ENCODE results near the gene DPM1.

The DPM1 gene

DNA sequence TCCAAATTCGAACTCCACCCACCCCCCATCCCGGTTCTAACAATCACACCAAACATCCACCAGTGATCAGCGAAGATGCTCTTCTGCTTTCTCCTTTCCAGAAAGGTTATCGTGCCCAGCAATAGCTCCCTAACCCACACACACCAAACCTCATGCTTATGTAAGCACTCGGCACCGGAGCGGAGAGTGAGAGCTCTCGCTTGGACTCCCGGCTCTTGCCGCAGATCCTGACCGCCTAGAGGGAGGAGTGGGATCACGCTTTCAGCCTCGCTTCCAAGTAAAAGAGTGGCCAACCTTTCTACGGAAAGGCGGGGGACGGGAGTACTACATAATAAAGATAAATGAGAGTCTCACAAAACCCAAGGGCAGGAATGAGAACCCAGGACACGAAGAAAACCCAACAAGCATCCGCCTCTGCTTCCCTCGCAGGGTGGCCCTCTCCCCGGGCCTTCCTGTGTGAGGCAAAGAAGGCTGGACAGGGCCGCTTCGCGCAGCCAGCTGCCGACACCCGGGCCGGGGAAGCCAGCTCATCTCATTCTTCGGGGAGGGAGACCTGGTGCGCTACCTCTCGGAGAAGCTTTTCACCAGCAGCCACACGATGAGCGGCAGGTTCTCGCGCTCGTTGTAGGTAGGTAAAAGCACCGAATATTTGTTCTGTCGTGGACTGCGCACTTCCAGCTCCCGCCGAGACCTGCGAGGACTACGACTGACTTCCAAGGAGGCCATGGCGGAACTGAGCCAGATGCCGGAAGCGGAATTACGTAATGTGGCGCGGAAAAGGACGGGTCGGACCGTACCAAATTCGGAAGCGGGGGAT lies at the start of gene DPM1:
Gene DPM1, minus strand, starts transcription at position 735 of the 817 bp plus-strand sequence. Its CDS starts 9 bp downstream, at position 726.
- H3K9me3 Mint-ChIP-seq: no peaks in the 10 kb centered on the region
- H3K4me1 Mint-ChIP-seq (ENCODE audit: low read depth): peaks cover 53% of the 10 kb centered on the region
- peaks cover 64% of the 10 kb centered on the region for H3K36me3 Mint-ChIP-seq (ENCODE audit: low read depth)
- no peaks in the 10 kb centered on the region for H3K27me3 Mint-ChIP-seq
- H3K4me3 Mint-ChIP-seq: peak within 1 kb of the TSS; percentile 95
- peak within 1 kb of the TSS; percentile 99 for H3K27ac Mint-ChIP-seq

DNA sequence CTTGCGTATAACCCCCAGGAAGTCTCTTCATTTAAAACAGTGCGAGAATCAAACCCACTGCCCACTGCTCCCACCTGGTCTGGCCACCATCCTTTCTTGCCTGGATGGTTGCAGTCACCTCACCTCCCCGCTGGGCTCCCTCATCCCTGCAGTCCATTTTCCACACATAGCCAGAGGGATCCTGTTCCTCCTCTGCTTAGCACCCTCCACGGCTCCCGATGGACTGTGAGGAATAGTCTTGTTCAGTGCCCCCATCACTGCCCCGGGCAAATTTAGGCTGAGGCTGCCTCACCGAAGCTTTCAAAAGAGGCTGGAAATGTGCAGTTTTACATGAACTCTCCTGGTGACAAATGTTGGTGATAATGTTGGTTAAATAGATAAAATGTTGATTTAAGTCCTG lies 46.9 kb upstream of the DPM1 start:
- H3K27ac Mint-ChIP-seq: no peak overlapping the region
- H3K36me3 Mint-ChIP-seq (ENCODE audit: low read depth): no peaks in the 10 kb centered on the region
- peaks cover 6% of the 10 kb centered on the region for H3K4me1 Mint-ChIP-seq (ENCODE audit: low read depth)
- no peaks in the 10 kb centered on the region for H3K9me3 Mint-ChIP-seq
- H3K4me3 Mint-ChIP-seq: no peak overlapping the region
- H3K27me3 Mint-ChIP-seq: peaks cover 17% of the 10 kb centered on the region

DNA sequence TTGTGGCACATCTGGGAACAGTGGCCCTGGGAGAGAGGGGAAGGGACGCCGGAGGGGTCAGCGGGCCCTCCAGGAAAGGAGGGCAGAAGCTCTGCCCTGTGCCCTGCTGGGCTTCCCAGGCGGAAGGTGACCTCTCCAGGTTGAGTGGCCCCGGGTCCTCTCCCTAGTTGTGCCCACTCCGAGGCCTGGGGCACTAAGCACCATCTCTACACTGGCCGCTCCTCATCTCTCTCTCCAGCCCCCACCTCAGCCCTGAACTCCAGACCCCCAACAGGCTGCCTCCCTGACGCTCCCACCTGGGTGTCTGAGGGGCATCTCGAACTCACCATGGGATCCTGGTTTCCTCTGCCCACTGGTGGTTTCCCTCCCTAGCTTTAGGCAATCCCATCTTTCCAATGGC lies 46.4 kb upstream of the DPM1 start:
- Mint-ChIP-seq H3K27me3 (peaks cover 19% of the 10 kb centered on the region), H3K27ac (no peak overlapping the region), H3K36me3 (ENCODE audit: low read depth) (no peaks in the 10 kb centered on the region), H3K4me3 (no peak overlapping the region), H3K9me3 (no peaks in the 10 kb centered on the region), H3K4me1 (ENCODE audit: low read depth) (peaks cover 6% of the 10 kb centered on the region)

DNA sequence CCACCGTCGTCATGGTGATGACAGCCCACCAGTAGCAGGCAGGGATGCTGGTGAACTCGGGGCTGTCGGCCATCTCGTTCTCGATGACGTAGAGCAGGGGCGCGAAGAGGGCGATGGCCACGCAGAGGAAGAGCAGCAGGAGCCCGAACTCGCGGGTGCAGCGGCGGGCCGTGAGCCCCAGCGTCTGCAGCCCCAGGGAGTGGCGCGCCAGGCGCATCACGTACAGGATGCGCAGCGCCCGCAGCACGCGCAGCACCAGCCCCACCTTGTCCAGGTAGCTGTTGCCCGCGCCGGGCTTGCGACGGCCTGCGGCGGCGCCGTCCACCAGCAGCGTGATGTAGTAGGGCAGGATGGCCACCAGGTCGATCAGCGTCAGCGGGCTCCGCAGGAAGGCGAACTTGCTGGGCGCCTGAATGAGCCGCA lies 46.0 kb upstream of the DPM1 start:
- H3K27me3 Mint-ChIP-seq: peaks cover 21% of the 10 kb centered on the region
- no peaks in the 10 kb centered on the region for H3K9me3 Mint-ChIP-seq
- no peak overlapping the region for H3K27ac Mint-ChIP-seq
- no peak overlapping the region for H3K4me3 Mint-ChIP-seq
- peaks cover 6% of the 10 kb centered on the region for H3K4me1 Mint-ChIP-seq (ENCODE audit: low read depth)
- H3K36me3 Mint-ChIP-seq (ENCODE audit: low read depth): no peaks in the 10 kb centered on the region

DNA sequence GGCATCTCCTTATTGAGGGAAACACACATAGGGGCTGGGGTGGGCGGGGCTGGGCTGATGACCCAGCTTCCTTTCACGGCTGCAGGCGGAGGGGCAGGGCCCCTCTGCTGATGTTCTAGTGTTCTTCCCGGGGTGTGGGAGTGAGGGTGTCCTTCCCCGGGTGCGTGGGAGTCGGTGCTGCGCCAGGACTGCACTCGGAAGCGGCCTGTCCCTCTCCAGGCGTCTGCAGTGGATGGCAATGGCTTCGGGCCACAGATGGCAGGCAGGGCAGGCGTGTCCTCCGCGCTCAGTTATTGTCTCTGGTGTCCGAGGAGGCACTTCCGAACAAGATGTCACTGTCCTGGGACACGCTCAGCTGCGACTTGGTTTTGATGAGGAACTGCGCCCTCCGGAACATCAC lies 45.4 kb upstream of the DPM1 start:
- H3K4me1 Mint-ChIP-seq (ENCODE audit: low read depth): peaks cover 6% of the 10 kb centered on the region
- H3K36me3 Mint-ChIP-seq (ENCODE audit: low read depth): no peaks in the 10 kb centered on the region
- peaks cover 19% of the 10 kb centered on the region for H3K27me3 Mint-ChIP-seq
- H3K9me3 Mint-ChIP-seq: no peaks in the 10 kb centered on the region
- H3K4me3 Mint-ChIP-seq: no peak overlapping the region
- H3K27ac Mint-ChIP-seq: no peak overlapping the region

DNA sequence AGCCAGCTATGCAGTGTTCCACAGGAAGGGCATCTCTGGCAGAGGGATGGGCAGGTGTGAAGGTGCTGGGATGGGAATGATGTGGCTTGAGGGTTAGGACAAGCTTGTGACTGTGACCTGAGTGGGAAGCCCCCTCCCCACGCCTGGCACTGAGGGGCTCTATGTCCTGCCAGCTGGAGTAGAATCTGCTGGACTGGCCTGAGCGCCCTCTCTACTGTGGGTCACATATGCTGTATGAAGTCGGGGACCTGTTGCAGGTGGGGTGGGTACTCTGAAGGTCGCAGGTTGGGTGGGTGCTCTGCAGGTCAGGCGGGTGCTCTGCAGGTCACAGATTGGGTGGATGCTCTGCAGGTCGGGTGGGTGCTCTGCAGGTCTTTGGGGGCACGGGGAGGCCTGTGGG lies 44.3 kb upstream of the DPM1 start:
- peaks cover 19% of the 10 kb centered on the region for H3K27me3 Mint-ChIP-seq
- no peak overlapping the region for H3K27ac Mint-ChIP-seq
- H3K36me3 Mint-ChIP-seq (ENCODE audit: low read depth): no peaks in the 10 kb centered on the region
- H3K9me3 Mint-ChIP-seq: no peaks in the 10 kb centered on the region
- no peak overlapping the region for H3K4me3 Mint-ChIP-seq
- H3K4me1 Mint-ChIP-seq (ENCODE audit: low read depth): peaks cover 6% of the 10 kb centered on the region

DNA sequence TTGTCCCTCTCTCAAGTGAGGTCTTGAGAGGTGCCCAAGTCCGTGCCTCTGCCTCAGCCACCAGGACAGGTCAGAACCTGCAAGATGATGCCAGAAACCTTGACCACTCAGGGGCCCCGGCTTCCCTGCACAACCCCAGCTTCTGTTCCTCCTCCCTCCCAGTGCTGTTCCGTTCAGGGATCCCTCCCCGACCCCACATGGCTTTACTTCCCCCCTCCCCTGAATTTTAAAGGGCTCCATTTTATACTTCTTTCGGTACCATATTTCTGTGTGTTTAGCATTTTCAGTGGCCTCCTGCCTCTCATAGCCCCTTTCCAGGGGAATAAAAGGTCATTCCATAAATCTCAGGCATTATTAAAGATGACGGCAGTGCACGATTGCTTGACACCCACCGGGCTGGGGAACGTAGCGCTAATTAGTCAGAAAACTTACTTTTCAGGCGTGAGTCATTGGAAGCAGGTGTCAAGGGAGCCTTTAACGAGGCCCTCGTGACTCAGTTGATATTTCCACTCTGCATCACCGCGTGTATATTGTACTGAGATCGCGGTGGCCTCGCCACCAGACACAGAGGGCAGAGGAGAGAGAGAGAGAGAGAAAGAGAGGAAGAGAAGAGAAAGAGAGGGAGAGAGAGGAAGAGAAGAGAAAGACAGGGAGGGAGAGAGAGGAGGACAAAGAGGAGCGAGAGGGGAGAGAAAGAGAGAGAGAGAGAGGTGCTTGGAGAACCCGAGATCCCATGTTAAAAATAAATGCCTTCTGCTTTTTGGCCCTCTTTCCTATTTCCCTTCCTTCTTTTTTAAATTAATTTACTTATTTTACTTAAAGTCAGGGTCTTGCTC lies 43.3 kb upstream of the DPM1 start:
- Mint-ChIP-seq H3K27ac (peak overlapping the region; percentile 85), H3K9me3 (no peaks in the 10 kb centered on the region), H3K4me1 (ENCODE audit: low read depth) (peaks cover 6% of the 10 kb centered on the region), H3K36me3 (ENCODE audit: low read depth) (no peaks in the 10 kb centered on the region), H3K4me3 (no peak overlapping the region), H3K27me3 (peaks cover 19% of the 10 kb centered on the region)

DNA sequence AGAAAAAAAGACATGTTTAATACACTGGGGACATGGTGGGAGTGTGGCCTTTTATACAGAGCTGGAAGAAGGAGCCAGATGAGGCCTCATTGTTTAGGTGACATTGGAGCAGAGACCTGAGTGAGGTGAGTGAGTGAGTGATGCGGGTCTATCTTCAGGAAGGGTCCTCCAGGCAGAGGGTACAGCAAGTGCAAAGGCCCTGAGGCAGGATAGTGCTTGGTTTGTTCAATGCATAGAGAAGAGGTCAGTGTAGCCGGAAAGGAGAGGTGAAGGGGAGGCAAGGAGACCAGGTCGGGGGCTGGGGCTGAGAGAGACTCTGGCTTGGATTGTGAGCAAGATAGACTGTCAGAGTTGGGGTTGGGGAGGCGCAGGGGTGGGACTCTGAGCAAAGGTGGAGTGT lies 41.0 kb upstream of the DPM1 start:
- Mint-ChIP-seq H3K9me3 (no peaks in the 10 kb centered on the region), H3K27ac (peak overlapping the region; percentile 12), H3K4me3 (no peak overlapping the region), H3K4me1 (ENCODE audit: low read depth) (peaks cover 6% of the 10 kb centered on the region), H3K36me3 (ENCODE audit: low read depth) (no peaks in the 10 kb centered on the region), H3K27me3 (peaks cover 19% of the 10 kb centered on the region)

DNA sequence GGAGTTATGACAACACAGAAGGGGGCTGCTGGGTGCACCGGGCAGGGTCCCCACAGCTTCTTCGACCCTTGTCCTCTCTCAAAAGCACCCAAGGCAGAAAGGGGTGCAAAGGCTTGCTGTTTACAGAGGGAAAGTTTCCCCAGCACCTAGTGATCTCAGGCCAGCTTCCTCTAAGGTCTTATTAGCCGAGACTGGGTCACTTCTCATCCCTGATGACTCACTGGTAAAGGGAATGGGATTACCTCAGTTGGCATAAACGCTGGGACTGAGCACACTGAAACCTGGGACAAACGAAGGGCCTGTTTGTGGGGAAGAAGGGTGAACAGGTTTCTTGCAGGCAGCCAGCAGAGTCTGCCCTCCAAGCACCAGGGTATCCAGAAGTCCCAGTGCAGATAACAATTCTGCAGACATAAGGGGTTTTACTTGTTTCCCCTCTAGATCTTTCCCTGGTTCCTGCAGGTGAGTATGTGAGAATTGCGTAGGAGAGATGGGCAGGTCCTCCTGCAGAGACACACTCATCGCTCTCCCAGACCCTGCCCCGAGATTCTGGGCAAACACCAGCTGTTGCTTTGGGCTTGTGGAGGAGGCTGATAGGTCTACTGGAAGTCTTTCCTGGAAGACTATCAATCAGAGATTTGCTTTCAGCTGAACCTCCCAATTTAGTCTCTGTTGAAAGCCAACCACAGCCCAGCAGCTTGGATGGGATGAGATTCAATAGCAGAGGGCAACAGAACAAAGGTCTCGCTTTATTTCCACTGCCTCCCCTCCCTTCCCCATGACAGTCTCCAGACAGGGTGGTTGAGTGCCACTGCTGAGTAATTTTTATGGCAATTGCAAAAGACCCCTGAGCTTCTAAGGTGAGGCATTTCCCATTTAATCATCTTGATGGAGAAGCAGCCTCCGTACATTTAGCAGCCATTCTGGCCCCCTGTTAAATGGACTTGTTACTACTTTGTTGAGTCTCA lies 38.9 kb upstream of the DPM1 start:
- H3K27me3 Mint-ChIP-seq: peaks cover 14% of the 10 kb centered on the region

DNA sequence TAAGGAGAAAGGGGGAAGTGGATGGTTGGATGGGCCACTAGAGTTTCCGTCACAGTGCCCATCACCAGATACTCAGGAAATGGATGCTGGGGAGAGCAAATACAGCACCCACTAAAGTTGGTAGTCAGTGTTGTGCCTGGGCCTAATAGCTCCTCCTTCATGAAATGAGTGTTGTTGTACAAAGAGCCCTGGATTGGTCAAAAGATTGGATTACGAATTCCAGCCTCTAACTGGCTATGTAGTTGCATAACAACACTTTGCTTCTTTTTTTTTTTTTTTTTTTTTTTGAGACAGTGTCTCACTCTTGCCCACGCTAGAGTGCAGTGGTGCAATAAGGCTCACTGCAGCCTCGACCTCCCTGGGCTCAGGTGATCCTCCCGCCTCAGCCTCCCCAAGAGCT lies 37.2 kb upstream of the DPM1 start:
- Mint-ChIP-seq H3K36me3 (ENCODE audit: low read depth) (no peaks in the 10 kb centered on the region), H3K4me3 (no peak overlapping the region), H3K9me3 (no peaks in the 10 kb centered on the region), H3K27ac (no peak overlapping the region), H3K4me1 (ENCODE audit: low read depth) (no peaks in the 10 kb centered on the region), H3K27me3 (peaks cover 9% of the 10 kb centered on the region)

More for the DNA sequence above, 38.9 kb upstream of the DPM1 start:
- Mint-ChIP-seq H3K27ac (no peak overlapping the region), H3K4me3 (no peak overlapping the region), H3K36me3 (ENCODE audit: low read depth) (no peaks in the 10 kb centered on the region), H3K4me1 (ENCODE audit: low read depth) (peaks cover 6% of the 10 kb centered on the region), H3K9me3 (no peaks in the 10 kb centered on the region)

DNA sequence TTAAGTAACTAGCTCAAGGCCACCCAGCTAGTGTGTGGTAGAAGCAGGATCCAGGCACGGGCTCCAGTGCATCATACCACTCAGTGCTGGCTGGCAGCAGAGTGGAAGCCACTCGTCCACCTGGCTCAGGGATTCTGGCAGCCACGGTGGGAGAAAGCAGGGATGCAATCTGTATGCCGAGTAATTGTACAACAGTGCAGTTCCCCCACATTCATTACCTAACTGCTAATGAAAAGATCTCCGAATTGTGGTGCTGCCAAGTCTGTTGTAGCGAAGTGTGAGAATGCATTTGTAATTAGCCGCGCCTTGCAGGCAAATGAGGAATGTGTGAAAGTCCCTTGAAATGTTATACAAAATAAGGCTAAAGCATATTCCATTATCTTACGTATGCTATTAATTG lies 35.5 kb upstream of the DPM1 start:
- Mint-ChIP-seq H3K9me3 (no peaks in the 10 kb centered on the region), H3K4me3 (no peak overlapping the region), H3K27ac (no peak overlapping the region), H3K27me3 (no peaks in the 10 kb centered on the region), H3K4me1 (ENCODE audit: low read depth) (no peaks in the 10 kb centered on the region), H3K36me3 (ENCODE audit: low read depth) (no peaks in the 10 kb centered on the region)

DNA sequence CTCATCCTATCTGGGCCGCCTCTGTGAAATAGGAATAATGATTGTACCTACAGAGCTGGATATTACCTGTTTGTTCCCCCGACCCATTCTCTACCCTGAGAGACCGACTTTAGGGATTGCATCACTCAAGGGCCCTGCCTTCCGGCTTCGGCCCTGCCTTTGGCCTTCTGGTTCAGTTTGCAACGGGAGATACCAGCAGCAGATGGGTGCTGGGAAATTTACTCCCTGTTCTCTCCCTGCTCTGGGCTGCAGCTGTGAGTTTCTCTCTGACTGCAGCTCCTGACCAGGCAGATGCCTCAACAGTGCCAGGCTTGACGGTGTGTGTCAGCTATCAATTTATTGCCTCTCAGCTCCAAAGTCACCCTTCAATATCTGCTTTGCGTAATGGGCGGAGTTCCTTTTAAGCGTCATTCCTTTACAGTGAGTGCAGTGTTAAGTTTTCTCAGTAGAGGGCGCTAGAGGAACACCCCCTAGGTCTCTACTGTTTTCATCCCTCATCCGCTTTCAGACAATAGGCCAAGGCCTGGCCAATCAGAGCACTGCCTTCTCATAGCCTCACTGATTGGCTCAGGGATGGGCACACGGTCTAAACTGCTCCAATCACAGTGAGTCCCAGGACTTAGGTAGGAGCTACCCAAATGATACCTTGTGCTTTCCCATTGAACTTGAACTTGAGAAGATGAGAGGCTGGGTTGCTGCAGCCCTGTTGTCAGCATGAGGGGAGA lies 34.6 kb upstream of the DPM1 start:
- no peaks in the 10 kb centered on the region for H3K36me3 Mint-ChIP-seq (ENCODE audit: low read depth)
- no peaks in the 10 kb centered on the region for H3K4me1 Mint-ChIP-seq (ENCODE audit: low read depth)
- H3K27me3 Mint-ChIP-seq: no peaks in the 10 kb centered on the region
- H3K4me3 Mint-ChIP-seq: no peak overlapping the region
- peak overlapping the region; percentile 42 for H3K27ac Mint-ChIP-seq
- H3K9me3 Mint-ChIP-seq: no peaks in the 10 kb centered on the region

DNA sequence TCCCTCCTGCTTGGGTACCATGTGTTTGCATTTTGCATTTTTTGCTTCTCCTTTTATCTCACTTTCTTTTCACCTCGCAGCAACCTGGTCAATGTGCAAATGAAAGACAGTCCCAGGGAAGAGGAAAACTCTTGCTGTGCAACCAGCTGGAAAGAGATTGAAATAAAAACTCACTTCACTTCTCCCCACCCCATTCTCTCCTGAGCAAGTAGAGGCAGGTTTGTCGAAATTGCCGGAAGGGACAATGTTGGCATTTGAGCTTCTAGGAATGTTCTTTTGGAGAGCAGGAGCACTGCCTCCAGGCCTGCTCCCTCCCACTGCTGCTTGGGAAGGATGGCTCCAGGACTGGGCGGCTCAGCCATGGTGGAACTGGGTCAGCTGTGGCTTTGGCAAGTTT lies 34.0 kb upstream of the DPM1 start:
- no peak overlapping the region for H3K4me3 Mint-ChIP-seq
- no peaks in the 10 kb centered on the region for H3K4me1 Mint-ChIP-seq (ENCODE audit: low read depth)
- H3K9me3 Mint-ChIP-seq: no peaks in the 10 kb centered on the region
- peaks cover 4% of the 10 kb centered on the region for H3K27me3 Mint-ChIP-seq
- H3K36me3 Mint-ChIP-seq (ENCODE audit: low read depth): no peaks in the 10 kb centered on the region
- no peak overlapping the region for H3K27ac Mint-ChIP-seq

DNA sequence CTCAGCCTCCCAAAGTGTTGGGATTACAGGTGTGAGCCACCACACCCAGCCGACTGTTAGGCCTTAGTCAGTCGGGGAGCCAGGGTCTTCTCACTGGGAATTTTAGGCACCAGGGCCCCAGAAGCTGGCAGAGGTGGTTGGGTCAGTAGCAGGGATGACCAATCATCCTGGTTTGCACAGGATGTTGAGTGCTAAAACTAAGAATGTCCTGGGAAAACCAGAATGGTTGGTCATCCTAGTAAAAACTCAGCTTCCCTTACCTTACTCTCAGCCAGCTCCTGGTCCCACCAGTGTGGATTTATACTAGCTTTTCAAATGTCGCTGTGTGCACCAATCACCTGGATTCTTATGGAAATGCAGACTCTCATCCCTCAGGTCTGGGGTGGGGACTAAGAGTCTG lies 32.7 kb upstream of the DPM1 start:
- Mint-ChIP-seq H3K27me3 (peaks cover 14% of the 10 kb centered on the region), H3K4me3 (no peak overlapping the region), H3K27ac (no peak overlapping the region), H3K36me3 (ENCODE audit: low read depth) (no peaks in the 10 kb centered on the region), H3K9me3 (no peaks in the 10 kb centered on the region), H3K4me1 (ENCODE audit: low read depth) (no peaks in the 10 kb centered on the region)
